HG03045 (cell line): ENCODE results near the gene CCNB2.
"Not testable (repeated sequence)": the region's sequence is repeated elsewhere in the genome, so short reads cannot be mapped to it uniquely, and the experiment has no call there.

Experiments used
- ATAC-seq: cut with Tn5 transposase; IDR thresholded peaks from one replicate; pipeline ENCODE4 v1.9.1; 2021; ENCODE audit warnings: mild to moderate bottlenecking, moderate library complexity; ENCODE audit not compliant: unreplicated experiment

Gene CCNB2

GRCh38 chr15:59131969-59132562 is 27.1 kb downstream of the CCNB2 start:
- no peak for ATAC-seq

GRCh38 chr15:59133929-59134427 is 29.0 kb downstream of the CCNB2 start:
- ATAC-seq = no peak

GRCh38 chr15:59137566-59137965 is 32.6 kb downstream of the CCNB2 start:
- no peak for ATAC-seq

GRCh38 chr15:59138243-59138642 is 33.3 kb downstream of the CCNB2 start:
- ATAC-seq = no peak

GRCh38 chr15:59140422-59141226 is 35.7 kb downstream of the CCNB2 start:
- ATAC-seq = no peak

- no peak for ATAC-seq
These were observed 38.3 kb downstream of the CCNB2 start for GRCh38 chr15:59143281-59143680.

GRCh38 chr15:59144594-59144993 is 39.6 kb downstream of the CCNB2 start:
- ATAC-seq = not testable (repeated sequence)

GRCh38 chr15:59147666-59148065 is 42.7 kb downstream of the CCNB2 start:
- ATAC-seq = no peak

GRCh38 chr15:59148153-59148833 is 43.3 kb downstream of the CCNB2 start:
- no peak for ATAC-seq

GRCh38 chr15:59150185-59150584 is 45.2 kb downstream of the CCNB2 start:
- no peak for ATAC-seq

GRCh38 chr15:59152694-59153450 is 47.9 kb downstream of the CCNB2 start:
- no peak for ATAC-seq

GRCh38 chr15:59153466-59153865 is 48.5 kb downstream of the CCNB2 start:
- no peak for ATAC-seq

GRCh38 chr15:59154243-59154642 is 49.3 kb downstream of the CCNB2 start:
- no peak for ATAC-seq

- ATAC-seq = no peak
These were observed 50.5 kb downstream of the CCNB2 start for GRCh38 chr15:59155431-59155830.

- ATAC-seq = no peak
These were observed 52.5 kb downstream of the CCNB2 start for GRCh38 chr15:59157396-59157795.

GRCh38 chr15:59157840-59158700 is 53.1 kb downstream of the CCNB2 start:
- ATAC-seq = no peak

- no peak for ATAC-seq
These were observed 53.7 kb downstream of the CCNB2 start for GRCh38 chr15:59158701-59159034.

- ATAC-seq = no peak
These were observed 54.3 kb downstream of the CCNB2 start for GRCh38 chr15:59159210-59159609.

- ATAC-seq = no peak
These were observed 56.1 kb downstream of the CCNB2 start for GRCh38 chr15:59160880-59161593.

- not testable (repeated sequence) for ATAC-seq
These were observed 57.1 kb downstream of the CCNB2 start for GRCh38 chr15:59162080-59162479.
